HFFc6 (cell line): ENCODE measurements around the gene TMEM273. TPM values are rescaled to one million over a fixed set of nuclear protein-coding genes. Genes with fewer than 3 reads are reported as not detected.
A peak's percentile ranks its signal among the peaks of the same experiment; 100 is the strongest.

Source experiments
- DNase-seq: peaks from one replicate; pipeline ENCODE4 v3.0.0-alpha.2; 2018
- H3K27ac Mint-ChIP-seq: 2 replicates; pipeline ENCODE4 v1.8.0; 2020; ENCODE audit warnings: mild to moderate bottlenecking, mixed read lengths
- H3K27me3 Mint-ChIP-seq: 2 replicates; pipeline ENCODE4 v1.8.0; 2021; ENCODE audit warnings: mild to moderate bottlenecking, moderate library complexity, mixed read lengths; ENCODE audit not compliant: insufficient read depth
- H3K36me3 Mint-ChIP-seq: 2 replicates; pipeline ENCODE4 v1.8.0; 2021; ENCODE audit warnings: low read depth, mixed read lengths
- H3K4me1 Mint-ChIP-seq: 2 replicates; pipeline ENCODE4 v1.8.0; 2020; ENCODE audit warnings: low read depth, mixed read lengths
- H3K4me3 Mint-ChIP-seq: 2 replicates; pipeline ENCODE4 v1.8.0; 2020; ENCODE audit warnings: mild to moderate bottlenecking, moderate library complexity, mixed read lengths
- H3K9me3 Mint-ChIP-seq: 2 replicates; pipeline ENCODE4 v1.8.0; 2020; ENCODE audit warnings: mild to moderate bottlenecking, mixed read lengths
- total RNA-seq, 6 experiments: library from RNA; stranded (reverse); fragmentation: NEBNext Ultra II Directional; extraction: Animal tissue kit (Norgen Biotek cat#: 25700); gene quantifications; 2 replicates in 1 of 6; 3 replicates in 5 of 6; pipeline ENCODE4 v1.2.3, GENCODE V29; 2021
- TF ChIP-seq, protein P1 (sequence below): fragments of 200-600 bp; sonication (generic); IDR thresholded peaks from 2 replicates; pipeline ENCODE4 v1.5.0; 2021; ENCODE audit warnings: antibody characterized with exemption, mild to moderate bottlenecking

The TMEM273 gene
- total RNA-seq, 6 experiments from 2014 or later: not detected

DNA sequence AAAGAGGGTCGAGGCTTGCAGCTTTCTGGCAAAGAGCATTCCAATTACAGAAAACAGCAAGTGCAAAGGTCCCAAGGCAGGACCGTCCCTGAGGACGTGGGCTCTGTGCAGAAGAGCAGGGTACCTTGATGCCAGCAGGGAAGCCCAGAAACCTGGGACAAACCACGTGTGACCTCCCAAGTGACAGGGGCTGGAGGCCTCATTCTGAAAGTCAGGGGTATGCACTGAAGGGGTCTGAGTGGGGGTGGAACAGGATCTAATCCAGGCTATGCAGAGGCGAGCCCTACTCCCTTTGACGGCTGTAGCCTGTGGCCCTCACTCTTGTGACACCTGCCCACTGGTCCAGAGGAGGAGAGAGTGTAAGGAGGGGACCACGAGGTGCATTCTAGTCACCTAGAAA is 22.9 kb downstream of the TMEM273 start:
- no peak for DNase-seq
- H3K9me3 Mint-ChIP-seq: no peaks in the 10 kb centered on the region
- peaks cover 5% of the 10 kb centered on the region for H3K27me3 Mint-ChIP-seq
- peaks cover 37% of the 10 kb centered on the region for H3K4me1 Mint-ChIP-seq
- no peak overlapping the region for H3K4me3 Mint-ChIP-seq
- no peaks in the 10 kb centered on the region for H3K36me3 Mint-ChIP-seq
- TF ChIP-seq, protein P1, sequence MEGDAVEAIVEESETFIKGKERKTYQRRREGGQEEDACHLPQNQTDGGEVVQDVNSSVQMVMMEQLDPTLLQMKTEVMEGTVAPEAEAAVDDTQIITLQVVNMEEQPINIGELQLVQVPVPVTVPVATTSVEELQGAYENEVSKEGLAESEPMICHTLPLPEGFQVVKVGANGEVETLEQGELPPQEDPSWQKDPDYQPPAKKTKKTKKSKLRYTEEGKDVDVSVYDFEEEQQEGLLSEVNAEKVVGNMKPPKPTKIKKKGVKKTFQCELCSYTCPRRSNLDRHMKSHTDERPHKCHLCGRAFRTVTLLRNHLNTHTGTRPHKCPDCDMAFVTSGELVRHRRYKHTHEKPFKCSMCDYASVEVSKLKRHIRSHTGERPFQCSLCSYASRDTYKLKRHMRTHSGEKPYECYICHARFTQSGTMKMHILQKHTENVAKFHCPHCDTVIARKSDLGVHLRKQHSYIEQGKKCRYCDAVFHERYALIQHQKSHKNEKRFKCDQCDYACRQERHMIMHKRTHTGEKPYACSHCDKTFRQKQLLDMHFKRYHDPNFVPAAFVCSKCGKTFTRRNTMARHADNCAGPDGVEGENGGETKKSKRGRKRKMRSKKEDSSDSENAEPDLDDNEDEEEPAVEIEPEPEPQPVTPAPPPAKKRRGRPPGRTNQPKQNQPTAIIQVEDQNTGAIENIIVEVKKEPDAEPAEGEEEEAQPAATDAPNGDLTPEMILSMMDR: no peak
- no peak overlapping the region for H3K27ac Mint-ChIP-seq

DNA sequence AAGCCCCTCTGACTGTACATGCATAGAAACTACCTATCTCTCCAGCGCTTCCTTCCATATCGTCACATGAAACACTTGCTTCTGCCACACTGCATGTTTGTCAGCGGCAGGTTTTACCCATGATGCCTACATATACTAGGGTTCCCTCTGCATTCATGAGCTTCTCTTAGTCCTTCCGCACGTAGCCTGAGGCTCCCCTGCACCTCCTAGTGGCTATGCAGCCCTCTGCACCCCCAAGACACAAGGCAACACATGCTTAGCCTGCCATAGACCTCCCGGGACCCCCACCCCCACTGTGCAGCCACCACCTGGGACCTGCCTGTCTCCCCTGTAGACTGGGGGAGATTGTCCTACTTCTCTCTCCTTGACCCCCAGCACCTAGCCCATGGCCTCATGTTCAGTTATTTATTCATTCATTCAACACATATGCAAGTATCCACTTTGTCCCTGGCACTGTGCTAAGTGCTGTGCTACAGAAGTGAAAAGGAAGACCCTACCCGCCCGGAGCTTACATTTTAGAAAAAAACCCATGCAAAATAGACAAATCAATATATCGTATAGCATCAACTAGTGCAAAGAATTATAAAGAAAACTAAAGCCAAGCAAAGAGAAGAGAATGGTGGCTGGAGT is 23.5 kb downstream of the TMEM273 start:
- DNase-seq: no peak
- H3K4me3 Mint-ChIP-seq: no peak overlapping the region

DNA sequence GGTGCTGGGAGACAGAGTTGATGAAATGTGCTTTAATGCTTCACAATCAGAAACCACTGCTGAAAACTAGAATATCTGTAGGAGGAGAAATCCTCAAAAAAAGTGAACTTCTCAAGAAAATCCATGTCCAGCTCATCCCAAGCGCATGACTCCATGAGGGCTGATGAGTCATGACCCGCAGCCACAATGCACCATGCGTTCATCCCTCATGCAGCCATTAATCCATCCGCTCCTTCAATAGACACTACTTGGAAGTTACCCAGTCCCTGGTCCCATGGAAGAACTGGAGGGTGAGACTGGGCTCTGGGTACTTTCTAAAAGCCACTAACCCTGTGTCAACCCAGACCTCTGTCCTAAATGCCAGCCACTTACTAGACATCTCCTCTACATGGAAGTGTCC is 24.4 kb downstream of the TMEM273 start:
- TF ChIP-seq, protein P1: no peak
- Mint-ChIP-seq H3K36me3 (no peaks in the 10 kb centered on the region), H3K27ac (peak overlapping the region; percentile 77), H3K4me1 (peaks cover 37% of the 10 kb centered on the region), H3K4me3 (no peak overlapping the region), H3K27me3 (peaks cover 5% of the 10 kb centered on the region), H3K9me3 (no peaks in the 10 kb centered on the region)
- peak; percentile 79 for DNase-seq

More for the DNA sequence above, 23.5 kb downstream of the TMEM273 start:
- H3K9me3 Mint-ChIP-seq: no peaks in the 10 kb centered on the region
- H3K4me1 Mint-ChIP-seq: peaks cover 37% of the 10 kb centered on the region
- H3K27me3 Mint-ChIP-seq: peaks cover 5% of the 10 kb centered on the region
- TF ChIP-seq, protein P1: peak; percentile 71
- peak overlapping the region; percentile 77; the same call in 1 of the 2 replicates for H3K27ac Mint-ChIP-seq
- H3K36me3 Mint-ChIP-seq: no peaks in the 10 kb centered on the region

DNA sequence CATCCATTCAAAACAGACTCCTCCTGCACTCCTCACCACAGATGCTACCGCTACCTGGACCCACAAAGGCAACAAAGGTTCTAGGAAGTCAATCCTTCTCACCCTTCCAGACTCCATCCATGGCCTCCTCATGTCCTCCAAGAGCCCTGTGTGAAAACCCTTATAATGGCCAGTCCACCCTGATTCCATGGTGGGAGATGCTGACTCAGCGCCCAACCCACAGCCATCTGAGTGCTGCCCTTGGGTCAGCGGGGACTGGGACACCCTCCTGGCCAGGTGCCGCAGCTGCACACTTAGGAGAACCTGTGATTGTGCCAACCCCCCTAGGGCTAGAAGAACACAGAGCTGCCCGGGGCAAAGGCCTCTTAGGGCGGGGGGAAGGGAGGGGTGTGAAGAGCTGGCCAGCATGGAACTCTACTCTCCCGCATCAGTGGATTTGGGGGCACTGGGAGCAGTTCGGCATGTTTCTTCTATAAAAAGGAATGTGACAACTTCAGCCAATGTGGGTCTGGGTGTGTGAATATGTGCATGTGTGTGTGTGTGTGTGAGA is 25.4 kb downstream of the TMEM273 start:
- DNase-seq: no peak
- Mint-ChIP-seq H3K36me3 (no peaks in the 10 kb centered on the region), H3K27ac (peak overlapping the region; percentile 46), H3K9me3 (no peaks in the 10 kb centered on the region), H3K4me1 (peaks cover 37% of the 10 kb centered on the region), H3K27me3 (peaks cover 2% of the 10 kb centered on the region), H3K4me3 (no peak overlapping the region)
- TF ChIP-seq, protein P1: no peak

DNA sequence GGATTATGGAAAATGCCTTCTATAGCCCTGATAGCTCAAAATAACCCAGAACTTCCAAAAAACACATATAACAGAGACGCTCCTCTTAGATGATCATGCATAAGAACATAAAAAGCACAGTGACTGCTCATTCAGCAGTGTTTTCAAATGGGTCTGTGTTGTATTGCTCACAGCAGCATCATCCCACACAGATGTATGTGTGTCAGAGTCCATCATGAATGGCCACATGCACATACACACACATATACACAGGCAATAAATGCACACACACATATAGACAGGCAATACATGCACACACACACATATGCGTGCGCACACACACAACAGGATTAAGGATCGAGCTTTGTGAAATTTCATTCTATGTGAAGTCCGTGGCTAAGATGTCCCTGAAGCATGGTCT is 26.1 kb downstream of the TMEM273 start:
- Mint-ChIP-seq H3K36me3 (no peaks in the 10 kb centered on the region), H3K4me1 (peaks cover 37% of the 10 kb centered on the region), H3K9me3 (no peaks in the 10 kb centered on the region), H3K4me3 (no peak overlapping the region), H3K27ac (no peak overlapping the region), H3K27me3 (peaks cover 5% of the 10 kb centered on the region)
- DNase-seq: no peak
- TF ChIP-seq, protein P1: no peak
